Endothelial cell (in vitro differentiated cells): ENCODE measurements around the gene FUT8. TPM values are rescaled to one million over a fixed set of nuclear protein-coding genes. Genes with fewer than 3 reads are reported as not detected.

ENCODE experiments used
- DNase-seq: peaks from one replicate; pipeline ENCODE4 v3.0.0; 2021; ENCODE audit warnings: low spot score
- H3K27ac Mint-ChIP-seq: one replicate; pipeline ENCODE4 v1.8.0; 2021; ENCODE audit warnings: mixed read lengths, inconsistent platforms; ENCODE audit not compliant: unreplicated experiment
- H3K27me3 Mint-ChIP-seq: one replicate; pipeline ENCODE4 v1.8.0; 2021; ENCODE audit warnings: mild to moderate bottlenecking, moderate library complexity, mixed read lengths, inconsistent platforms; ENCODE audit not compliant: unreplicated experiment
- H3K36me3 Mint-ChIP-seq: one replicate; pipeline ENCODE4 v1.8.0; 2021; ENCODE audit warnings: mild to moderate bottlenecking, low read depth, mixed read lengths, inconsistent platforms; ENCODE audit not compliant: unreplicated experiment
- H3K4me1 Mint-ChIP-seq: one replicate; pipeline ENCODE4 v1.8.0; 2021; ENCODE audit warnings: mild to moderate bottlenecking, mixed read lengths, inconsistent platforms; ENCODE audit not compliant: unreplicated experiment
- H3K4me3 Mint-ChIP-seq: one replicate; pipeline ENCODE4 v1.8.0; 2021; ENCODE audit warnings: mild to moderate bottlenecking, mixed read lengths, inconsistent platforms; ENCODE audit not compliant: unreplicated experiment
- H3K9me3 Mint-ChIP-seq: one replicate; pipeline ENCODE4 v1.8.0; 2021; ENCODE audit warnings: mixed read lengths, inconsistent platforms; ENCODE audit not compliant: unreplicated experiment
- CTCF ChIP-seq: fragments of 200-600 bp; sonication (generic); IDR thresholded peaks from one replicate; pipeline ENCODE4 v1.5.0; 2021; ENCODE audit warnings: antibody characterized with exemption; ENCODE audit not compliant: unreplicated experiment
- total RNA-seq: library from RNA; stranded (reverse); fragmentation: NEBNext Ultra II Directional; extraction: Animal tissue kit (Norgen Biotek cat#: 25700); gene quantifications from one replicate; pipeline ENCODE4 v1.2.1, GENCODE V29; 2021; ENCODE audit not compliant: unreplicated experiment

FUT8 gene
- total RNA-seq, 1 donor from 2014 or later: 65.4 TPM

- Mint-ChIP-seq H3K9me3 (no peaks in the 10 kb centered on the region), H3K4me3 (no peak overlapping the region), H3K27ac (no peak overlapping the region), H3K27me3 (no peaks in the 10 kb centered on the region), H3K4me1 (no peaks in the 10 kb centered on the region), H3K36me3 (no peaks in the 10 kb centered on the region)
- TF ChIP-seq CTCF: no peak
- DNase-seq: no peak
These were observed 124.4 kb downstream of the FUT8 start for GRCh38 chr14:65536781-65537423.

GRCh38 chr14:65548878-65549277, 136.3 kb downstream of the FUT8 start:
- no peaks in the 10 kb centered on the region for H3K9me3 Mint-ChIP-seq

GRCh38 chr14:65549429-65549828, 136.9 kb downstream of the FUT8 start:
- TF ChIP-seq CTCF: no peak
- H3K4me1 Mint-ChIP-seq: no peaks in the 10 kb centered on the region
- peaks cover 1% of the 10 kb centered on the region for H3K27me3 Mint-ChIP-seq
- no peaks in the 10 kb centered on the region for H3K9me3 Mint-ChIP-seq
- H3K36me3 Mint-ChIP-seq: no peaks in the 10 kb centered on the region
- H3K4me3 Mint-ChIP-seq: no peak overlapping the region
- no peak for DNase-seq
- no peak overlapping the region for H3K27ac Mint-ChIP-seq

More at GRCh38 chr14:65548878-65549277, 136.3 kb downstream of the FUT8 start:
- TF ChIP-seq CTCF: no peak
- Mint-ChIP-seq H3K36me3 (no peaks in the 10 kb centered on the region), H3K4me3 (no peak overlapping the region), H3K27me3 (peaks cover 1% of the 10 kb centered on the region), H3K4me1 (no peaks in the 10 kb centered on the region), H3K27ac (no peak overlapping the region)
- DNase-seq: no peak

GRCh38 chr14:65550779-65551643, 138.5 kb downstream of the FUT8 start:
- TF ChIP-seq CTCF: no peak
- Mint-ChIP-seq H3K9me3 (no peaks in the 10 kb centered on the region), H3K27ac (no peak overlapping the region), H3K4me3 (no peak overlapping the region), H3K27me3 (peaks cover 1% of the 10 kb centered on the region), H3K36me3 (no peaks in the 10 kb centered on the region), H3K4me1 (no peaks in the 10 kb centered on the region)
- DNase-seq: no peak

GRCh38 chr14:65552724-65553123, 140.2 kb downstream of the FUT8 start:
- no peak for TF ChIP-seq CTCF
- Mint-ChIP-seq H3K9me3 (no peaks in the 10 kb centered on the region), H3K4me1 (no peaks in the 10 kb centered on the region), H3K36me3 (no peaks in the 10 kb centered on the region), H3K27ac (no peak overlapping the region), H3K4me3 (no peak overlapping the region), H3K27me3 (peaks cover 1% of the 10 kb centered on the region)
- no peak for DNase-seq
